KMS-11 (cell line): ENCODE results near the gene GPER1.

Experiments
- H2AFZ ChIP-seq: fragments of 200-600 bp; sonication (generic); 2 replicates; pipeline ENCODE4 v1.6.1; 2016; ENCODE audit warnings: antibody characterized with exemption, mixed run types, low read depth
- H3K27ac ChIP-seq: fragments of 200-600 bp; sonication (generic); 2 replicates; pipeline ENCODE4 v1.6.1; 2016; ENCODE audit warnings: mild to moderate bottlenecking, mixed run types
- H3K27me3 ChIP-seq: fragments of 200-600 bp; sonication (generic); 2 replicates; pipeline ENCODE4 v1.6.1; 2017; ENCODE audit warnings: mild to moderate bottlenecking, low read depth, mixed run types, moderate library complexity; ENCODE audit not compliant: insufficient read depth
- H3K36me3 ChIP-seq: fragments of 200-600 bp; sonication (generic); 2 replicates; pipeline ENCODE4 v1.6.1; 2017; ENCODE audit warnings: mild to moderate bottlenecking, mixed run types; ENCODE audit not compliant: insufficient read depth
- H3K4me1 ChIP-seq: fragments of 200-600 bp; sonication (generic); 2 replicates; pipeline ENCODE4 v1.6.1; 2016; ENCODE audit warnings: mild to moderate bottlenecking, low read depth, mixed run types; ENCODE audit not compliant: poor library complexity, severe bottlenecking
- H3K4me2 ChIP-seq: fragments of 200-600 bp; sonication (generic); 2 replicates; pipeline ENCODE4 v1.7.0; 2016; ENCODE audit warnings: mild to moderate bottlenecking, mixed run types
- H3K4me3 ChIP-seq: fragments of 200-600 bp; sonication (generic); IDR thresholded peaks from 2 replicates; pipeline ENCODE4 v1.6.1; 2017; ENCODE audit warnings: low read depth, low read length, mixed read lengths; ENCODE audit not compliant: insufficient read depth
- H3K79me2 ChIP-seq: fragments of 200-600 bp; sonication (generic); 2 replicates; pipeline ENCODE4 v1.6.1; 2016; ENCODE audit warnings: low read depth, mixed run types; ENCODE audit not compliant: insufficient read depth
- H3K9ac ChIP-seq: fragments of 200-600 bp; sonication (generic); 2 replicates; pipeline ENCODE4 v1.6.1; 2016; ENCODE audit warnings: mild to moderate bottlenecking, mixed run types
- H4K20me1 ChIP-seq: fragments of 200-600 bp; sonication (generic); 2 replicates; pipeline ENCODE4 v1.6.1; 2016; ENCODE audit warnings: mild to moderate bottlenecking, mixed run types; ENCODE audit not compliant: insufficient read depth
- TF ChIP-seq, protein P1 (sequence below): fragments of 200-600 bp; sonication (generic); conservative IDR thresholded peaks from 2 replicates; pipeline ENCODE4 v1.6.1; 2017; ENCODE audit warnings: low read depth, mild to moderate bottlenecking, antibody characterized with exemption, low read length, moderate library complexity, mixed read lengths

Gene GPER1

DNA sequence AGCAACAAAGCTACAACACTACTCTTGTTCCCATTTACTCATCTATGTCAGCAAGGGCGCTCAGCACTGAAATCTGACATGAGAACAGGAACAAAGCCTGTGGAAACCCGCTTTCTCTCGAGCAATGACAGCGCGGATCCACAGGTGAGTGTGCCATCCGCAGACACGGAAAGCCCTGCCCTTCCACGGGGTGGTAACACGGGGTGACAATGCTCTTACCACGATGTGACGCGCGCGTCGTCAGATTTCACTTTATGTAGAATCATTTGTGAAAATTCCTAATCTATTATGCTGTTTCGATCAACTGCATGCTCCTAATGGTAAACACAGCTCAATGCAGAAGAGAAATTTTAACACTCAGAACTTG lies 37.7 kb downstream of the GPER1 start:
- Histone ChIP-seq H4K20me1 (no peaks in the 10 kb centered on the region), H3K36me3 (no peaks in the 10 kb centered on the region), H3K4me3 (no peak overlapping the region), H3K79me2 (no peaks in the 10 kb centered on the region), H3K4me2 (no peak overlapping the region), H3K9ac (no peak overlapping the region), H3K27ac (no peak overlapping the region), H3K27me3 (no peaks in the 10 kb centered on the region), H2AFZ (no peak overlapping the region), H3K4me1 (no peaks in the 10 kb centered on the region)
- TF ChIP-seq, protein P1, sequence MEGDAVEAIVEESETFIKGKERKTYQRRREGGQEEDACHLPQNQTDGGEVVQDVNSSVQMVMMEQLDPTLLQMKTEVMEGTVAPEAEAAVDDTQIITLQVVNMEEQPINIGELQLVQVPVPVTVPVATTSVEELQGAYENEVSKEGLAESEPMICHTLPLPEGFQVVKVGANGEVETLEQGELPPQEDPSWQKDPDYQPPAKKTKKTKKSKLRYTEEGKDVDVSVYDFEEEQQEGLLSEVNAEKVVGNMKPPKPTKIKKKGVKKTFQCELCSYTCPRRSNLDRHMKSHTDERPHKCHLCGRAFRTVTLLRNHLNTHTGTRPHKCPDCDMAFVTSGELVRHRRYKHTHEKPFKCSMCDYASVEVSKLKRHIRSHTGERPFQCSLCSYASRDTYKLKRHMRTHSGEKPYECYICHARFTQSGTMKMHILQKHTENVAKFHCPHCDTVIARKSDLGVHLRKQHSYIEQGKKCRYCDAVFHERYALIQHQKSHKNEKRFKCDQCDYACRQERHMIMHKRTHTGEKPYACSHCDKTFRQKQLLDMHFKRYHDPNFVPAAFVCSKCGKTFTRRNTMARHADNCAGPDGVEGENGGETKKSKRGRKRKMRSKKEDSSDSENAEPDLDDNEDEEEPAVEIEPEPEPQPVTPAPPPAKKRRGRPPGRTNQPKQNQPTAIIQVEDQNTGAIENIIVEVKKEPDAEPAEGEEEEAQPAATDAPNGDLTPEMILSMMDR, result no peak

DNA sequence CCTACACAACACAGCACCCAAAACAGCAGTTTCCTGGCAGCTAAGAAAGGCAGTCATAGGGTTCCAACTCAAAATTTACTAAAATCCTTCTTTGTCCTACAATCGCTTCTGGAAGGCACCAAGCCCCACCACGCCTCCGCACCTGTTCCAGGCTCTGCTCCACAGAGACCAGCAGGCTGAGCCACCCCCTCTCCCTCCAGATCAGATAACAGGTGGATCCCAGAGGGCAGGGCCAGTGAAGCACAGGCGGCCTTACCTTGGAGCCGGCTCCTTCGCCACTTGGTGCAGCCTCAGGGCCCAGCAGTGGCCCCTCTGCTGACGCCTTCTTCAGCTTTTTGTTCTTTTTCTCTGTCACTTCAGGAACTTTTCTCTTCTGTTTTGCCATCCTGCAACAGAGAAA lies 39.1 kb downstream of the GPER1 start:
- Histone ChIP-seq H2AFZ (no peak overlapping the region), H3K4me2 (no peak overlapping the region), H3K4me1 (no peaks in the 10 kb centered on the region), H3K36me3 (no peaks in the 10 kb centered on the region), H3K9ac (no peak overlapping the region), H3K79me2 (0 out of 2 replicates have a peak, but pooled peaks cover 4% of the 10 kb centered on the region), H3K27ac (no peak overlapping the region), H3K27me3 (no peaks in the 10 kb centered on the region), H3K4me3 (no peak overlapping the region), H4K20me1 (no peaks in the 10 kb centered on the region)
- TF ChIP-seq, protein P1, result no peak

- Histone ChIP-seq H3K79me2 (0 out of 2 replicates have a peak, but pooled peaks cover 12% of the 10 kb centered on the region), H3K27me3 (no peaks in the 10 kb centered on the region)
- TF ChIP-seq, protein P1, result no peak
These were observed 41.5 kb downstream of the GPER1 start for GRCh38 chr7:1129431-1129830.

DNA sequence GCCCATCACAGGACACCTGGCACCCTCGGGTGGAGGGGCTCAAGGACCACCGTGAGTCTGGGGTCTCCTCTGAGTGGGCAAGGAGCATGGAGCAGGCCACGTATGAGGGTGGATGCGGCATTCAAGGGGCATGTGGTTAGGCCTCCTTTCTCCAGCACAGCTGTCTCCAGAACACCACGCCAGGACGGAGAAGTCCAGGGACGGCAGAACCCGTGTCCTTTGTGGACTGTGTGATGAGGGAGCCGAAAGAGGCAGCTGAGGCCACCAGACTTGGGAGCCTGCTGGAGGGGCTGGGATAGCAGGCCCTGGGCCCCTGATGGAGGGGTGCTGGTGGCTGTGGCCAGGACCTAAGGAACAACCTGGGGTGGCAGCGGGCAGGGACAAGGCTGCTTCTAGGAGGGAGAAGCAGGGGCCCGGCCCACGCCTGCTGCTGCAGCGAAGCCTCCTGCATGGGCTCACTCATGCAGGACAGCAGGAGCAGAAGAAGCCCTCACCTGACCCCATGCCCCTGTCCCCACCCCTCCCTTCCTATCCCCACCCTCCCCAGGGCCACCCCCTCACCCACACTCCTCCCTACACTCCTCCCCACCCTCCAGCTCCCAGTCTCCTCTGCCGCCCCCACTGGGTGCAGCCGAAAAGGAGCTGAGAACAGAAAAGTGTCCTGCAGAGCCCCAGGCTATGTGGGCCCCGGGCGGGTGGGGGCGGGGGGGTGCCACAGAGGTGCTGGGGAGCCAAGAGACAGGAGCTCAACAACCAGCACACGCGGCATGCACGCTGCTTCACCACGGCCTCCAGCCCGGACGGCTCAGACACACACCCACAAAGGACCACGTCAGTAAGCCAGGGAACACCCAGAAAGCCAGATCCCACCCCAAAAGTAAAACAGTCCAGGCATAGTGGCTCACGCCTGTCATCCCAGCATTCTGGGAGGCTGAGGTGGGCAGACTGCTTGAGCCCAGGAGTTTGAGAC lies 42.4 kb downstream of the GPER1 start:
- Histone ChIP-seq H3K79me2 (0 out of 2 replicates have a peak, but pooled peaks cover 12% of the 10 kb centered on the region), H3K4me2 (no peak overlapping the region), H3K4me1 (no peaks in the 10 kb centered on the region), H3K9ac (no peak overlapping the region), H4K20me1 (no peaks in the 10 kb centered on the region), H3K4me3 (no peak overlapping the region), H3K36me3 (no peaks in the 10 kb centered on the region), H3K27ac (no peak overlapping the region), H3K27me3 (no peaks in the 10 kb centered on the region), H2AFZ (no peak overlapping the region)
- TF ChIP-seq, protein P1, result no peak

More at GRCh38 chr7:1129431-1129830, 41.5 kb downstream of the GPER1 start:
- Histone ChIP-seq H4K20me1 (no peaks in the 10 kb centered on the region), H3K4me2 (no peak overlapping the region), H3K36me3 (no peaks in the 10 kb centered on the region), H3K9ac (no peak overlapping the region), H3K27ac (no peak overlapping the region), H3K4me3 (no peak overlapping the region), H2AFZ (no peak overlapping the region), H3K4me1 (no peaks in the 10 kb centered on the region)
